ENCODE data around the gene MAP3K15. TPM values are rescaled to one million over a fixed set of nuclear protein-coding genes. Genes with fewer than 3 reads are reported as not detected.

MAP3K15 gene
- polyA plus RNA-seq, 4 donors = 4.9 to 5.4 (median 5.1) TPM

- no peak for DNase-seq (ENCODE audit: low read depth in 4 of 4, low spot score in 3 of 4)
Measured at GRCh38 chrX:19358521-19358920, 156.8 kb downstream of the MAP3K15 start.

GRCh38 chrX:19354625-19355024 is 160.7 kb downstream of the MAP3K15 start:
- no peak for DNase-seq (ENCODE audit: low read depth in 4 of 4, low spot score in 3 of 4)

- DNase-seq (ENCODE audit: low read depth in 4 of 4, low spot score in 3 of 4) = no peak
Measured at GRCh38 chrX:19350941-19351384, 164.3 kb downstream of the MAP3K15 start.

GRCh38 chrX:19349264-19349663 is 166.0 kb downstream of the MAP3K15 start:
- DNase-seq (ENCODE audit: low read depth in 4 of 4, low spot score in 3 of 4) = no peak

GRCh38 chrX:19347916-19348315 is 167.4 kb downstream of the MAP3K15 start:
- DNase-seq (ENCODE audit: low read depth in 4 of 4, low spot score in 3 of 4) = no peak

GRCh38 chrX:19344661-19345060 is 170.6 kb downstream of the MAP3K15 start:
- no peak for DNase-seq (ENCODE audit: low read depth in 4 of 4, low spot score in 3 of 4)

- DNase-seq (ENCODE audit: low read depth in 4 of 4, low spot score in 3 of 4) = peak; percentile 77 to 84 (median 80)
Measured at GRCh38 chrX:19343535-19344408, 171.5 kb downstream of the MAP3K15 start, which contains the start of gene PDHA1. TSS of gene PDHA1 (plus strand) at chrX:19343927. CDS start at chrX:19344038, 111 bp downstream.

- DNase-seq (ENCODE audit: low read depth in 4 of 4, low spot score in 3 of 4) = no peak
Measured at GRCh38 chrX:19343085-19343534, 172.2 kb downstream of the MAP3K15 start.

GRCh38 chrX:19342331-19342906 is 172.9 kb downstream of the MAP3K15 start:
- DNase-seq (ENCODE audit: low read depth in 4 of 4, low spot score in 3 of 4) = no peak

GRCh38 chrX:19334945-19335626 is 180.2 kb downstream of the MAP3K15 start:
- DNase-seq (ENCODE audit: low read depth in 4 of 4, low spot score in 3 of 4) = no peak

- no peak for DNase-seq (ENCODE audit: low read depth in 4 of 4, low spot score in 3 of 4)
Measured at GRCh38 chrX:19332983-19333382, 182.3 kb downstream of the MAP3K15 start.

- DNase-seq (ENCODE audit: low read depth in 4 of 4, low spot score in 3 of 4) = no peak
Measured at GRCh38 chrX:19331831-19332230, 183.5 kb downstream of the MAP3K15 start.

- DNase-seq (ENCODE audit: low read depth in 4 of 4, low spot score in 3 of 4) = no peak
Measured at GRCh38 chrX:19326567-19326966, 188.7 kb downstream of the MAP3K15 start.

Other genes with a start within 250 kb of the MAP3K15 start
- gene PDHA1, start 171.6 kb downstream of the MAP3K15 start, polyA plus RNA-seq (ENCODE audit: insufficient read length in 4 of 4) = 100 to 1,000 TPM; 207 to 230 (median 221) TPM